H9 (cell line): ENCODE results near the gene MMRN1. TPM values are rescaled to one million over a fixed set of nuclear protein-coding genes. Genes with fewer than 3 reads are reported as not detected.

Source experiments
- DNase-seq: peaks from one replicate; pipeline ENCODE4 v3.0.0-alpha.2; 2017
- H2AFZ ChIP-seq: one replicate; pipeline ENCODE4 v1.6.1; 2013; ENCODE audit warnings: mild to moderate bottlenecking, low read length, control low read depth, moderate library complexity
- H2AK5ac ChIP-seq: 2 replicates; pipeline ENCODE4 v1.6.1; 2013; ENCODE audit warnings: low read length, control low read depth, mixed read lengths; ENCODE audit not compliant: insufficient read length
- H2BK120ac ChIP-seq: one replicate; pipeline ENCODE4 v1.6.1; 2013; ENCODE audit warnings: low read depth, mild to moderate bottlenecking, low read length, control low read depth, inconsistent platforms; ENCODE audit not compliant: poor library complexity, severe bottlenecking
- H2BK12ac ChIP-seq: 2 replicates; pipeline ENCODE4 v1.6.1; 2013; ENCODE audit warnings: low read length, control low read depth, mixed read lengths, low read depth; ENCODE audit not compliant: insufficient read length
- H2BK15ac ChIP-seq: 2 replicates; pipeline ENCODE4 v1.6.1; 2013; ENCODE audit warnings: low read depth, low read length, control low read depth
- H2BK20ac ChIP-seq: one replicate; pipeline ENCODE4 v1.6.1; 2013; ENCODE audit warnings: low read depth, mild to moderate bottlenecking, low read length, control low read depth, inconsistent platforms; ENCODE audit not compliant: poor library complexity, severe bottlenecking
- H2BK5ac ChIP-seq: 2 replicates; pipeline ENCODE4 v1.6.1; 2013; ENCODE audit warnings: low read length, control low read depth, mixed read lengths; ENCODE audit not compliant: insufficient read length
- H3K14ac ChIP-seq: 2 replicates; pipeline ENCODE4 v1.6.1; 2013; ENCODE audit warnings: low read length, control low read depth; ENCODE audit not compliant: insufficient read depth
- H3K18ac ChIP-seq: 2 replicates; pipeline ENCODE4 v1.6.1; 2013; ENCODE audit warnings: low read depth, mild to moderate bottlenecking, mixed read lengths, low read length, control low read depth; ENCODE audit not compliant: insufficient read length
- H3K23ac ChIP-seq: 2 replicates; pipeline ENCODE4 v1.6.1; 2013; ENCODE audit warnings: low read length, control low read depth, mixed read lengths, low read depth; ENCODE audit not compliant: insufficient read length
- H3K23me2 ChIP-seq: 2 replicates; pipeline ENCODE4 v1.6.1; 2013; ENCODE audit warnings: low read depth, mild to moderate bottlenecking, mixed read lengths, low read length, control low read depth; ENCODE audit not compliant: insufficient read length, poor library complexity, severe bottlenecking
- H3K27ac ChIP-seq: 2 replicates; pipeline ENCODE4 v1.5.1; 2013; ENCODE audit warnings: low read length, control low read depth, mixed read lengths, low read depth; ENCODE audit not compliant: insufficient read length
- H3K27me3 ChIP-seq: 2 replicates; pipeline ENCODE4 v1.6.1; 2013; ENCODE audit warnings: low read length, control low read depth, inconsistent platforms; ENCODE audit not compliant: insufficient read depth
- H3K4ac ChIP-seq: 2 replicates; pipeline ENCODE4 v1.6.1; 2013; ENCODE audit warnings: low read depth, mild to moderate bottlenecking, control low read depth, inconsistent platforms, low read length, moderate library complexity
- H3K4me1 ChIP-seq: 2 replicates; pipeline ENCODE4 v1.6.1; 2013; ENCODE audit warnings: low read length, control low read depth, inconsistent platforms; ENCODE audit not compliant: insufficient read depth
- H3K4me2 ChIP-seq: 2 replicates; pipeline ENCODE4 v1.6.1; 2013; ENCODE audit warnings: low read length, control low read depth, mixed read lengths; ENCODE audit not compliant: insufficient read length, insufficient read depth
- H3K56ac ChIP-seq: 2 replicates; pipeline ENCODE4 v1.6.1; 2013; ENCODE audit warnings: low read depth, mild to moderate bottlenecking, mixed read lengths, low read length, control low read depth; ENCODE audit not compliant: insufficient read length
- H3K79me1 ChIP-seq: 2 replicates; pipeline ENCODE4 v1.6.1; 2013; ENCODE audit warnings: low read depth, mild to moderate bottlenecking, moderate library complexity, low read length, control low read depth, inconsistent platforms; ENCODE audit not compliant: insufficient read depth, poor library complexity, severe bottlenecking
- H3K79me2 ChIP-seq: 2 replicates; pipeline ENCODE4 v1.6.1; 2013; ENCODE audit warnings: low read length, control low read depth, inconsistent platforms; ENCODE audit not compliant: insufficient read depth
- H3K9ac ChIP-seq: 2 replicates; pipeline ENCODE4 v1.6.1; 2013; ENCODE audit warnings: low read length, control low read depth, mixed read lengths; ENCODE audit not compliant: insufficient read length; ENCODE audit errors: extremely low read depth
- H3K9me3 ChIP-seq: one replicate; pipeline ENCODE4 v1.6.1; 2013; ENCODE audit warnings: low read depth, low read length, inconsistent platforms; ENCODE audit not compliant: control insufficient read depth
- H3T11ph ChIP-seq: one replicate; pipeline ENCODE4 v1.6.1; 2013; ENCODE audit warnings: mild to moderate bottlenecking, low read length, control low read depth, inconsistent platforms
- H4K20me1 ChIP-seq: one replicate; pipeline ENCODE4 v1.6.1; 2013; ENCODE audit not compliant: control insufficient read depth, insufficient read length, insufficient read depth
- H4K5ac ChIP-seq: 2 replicates; pipeline ENCODE4 v1.6.1; 2013; ENCODE audit warnings: low read depth, mild to moderate bottlenecking, mixed read lengths, low read length, control low read depth; ENCODE audit not compliant: insufficient read length
- H4K8ac ChIP-seq: replicated peaks from 2 replicates; pipeline ENCODE4 v1.6.1; 2013; ENCODE audit warnings: low read length, control low read depth, mixed read lengths, low read depth; ENCODE audit not compliant: insufficient read length
- H4K91ac ChIP-seq: 2 replicates; pipeline ENCODE4 v1.6.1; 2013; ENCODE audit warnings: low read depth, mild to moderate bottlenecking, moderate library complexity, mixed read lengths, low read length, control low read depth; ENCODE audit not compliant: insufficient read length
- H3K27ac Mint-ChIP-seq, 3 experiments: 2 replicates in 2 of 3; 3 replicates in 1 of 3; pipeline ENCODE4 v1.8.0; 2020 to 2021; ENCODE audit warnings: mixed read lengths in 3 of 3, mild to moderate bottlenecking in 1 of 3, moderate library complexity in 1 of 3
- H3K27me3 Mint-ChIP-seq: 2 replicates; pipeline ENCODE4 v1.8.0; 2021; ENCODE audit warnings: low read depth, mild to moderate bottlenecking, moderate library complexity, mixed read lengths
- H3K36me3 Mint-ChIP-seq, 3 experiments: 2 replicates in 2 of 3; 3 replicates in 1 of 3; pipeline ENCODE4 v1.8.0; 2020 to 2021; ENCODE audit warnings: low read depth in 3 of 3, mixed read lengths in 3 of 3; ENCODE audit not compliant: insufficient read depth in 1 of 3
- H3K4me1 Mint-ChIP-seq, 2 experiments: 2 replicates each; pipeline ENCODE4 v1.8.0; 2020; ENCODE audit warnings: mixed read lengths in 2 of 2
- H3K4me3 Mint-ChIP-seq, 2 experiments: 2 replicates in 1 of 2; 3 replicates in 1 of 2; pipeline ENCODE4 v1.8.0; 2020 to 2021; ENCODE audit warnings: mild to moderate bottlenecking in 2 of 2, mixed read lengths in 2 of 2, moderate library complexity in 1 of 2
- H3K9me3 Mint-ChIP-seq, 2 experiments: 2 replicates in 1 of 2; 3 replicates in 1 of 2; pipeline ENCODE4 v1.8.0; 2020; ENCODE audit warnings: mild to moderate bottlenecking in 2 of 2, mixed read lengths in 2 of 2, moderate library complexity in 1 of 2
- WGBS: extraction: QIAGEN DNeasy Blood & Tissue Kit; methylation state at CpG from one replicate; pipeline ENCODE4 v1.1.7; 2013; ENCODE audit warnings: missing lambda C conversion rate, low lambda C conversion rate, mixed read lengths; ENCODE audit not compliant: insufficient read length; ENCODE audit errors: extremely low coverage; 5-methylcytosine and 5-hydroxymethylcytosine counted together
- total RNA-seq: library from RNA; stranded (reverse); gene quantifications from 2 replicates; pipeline ENCODE4 v1.2.1, GENCODE V29; 2021
- TF ChIP-seq, protein P1 (sequence below): fragments of 200-600 bp; sonication (generic); conservative IDR thresholded peaks from 3 replicates; pipeline ENCODE4 v1.8.0; 2021; ENCODE audit warnings: antibody characterized with exemption, mild to moderate bottlenecking

The MMRN1 gene
- total RNA-seq, 1 experiment from 2014 or later, result not detected

DNA sequence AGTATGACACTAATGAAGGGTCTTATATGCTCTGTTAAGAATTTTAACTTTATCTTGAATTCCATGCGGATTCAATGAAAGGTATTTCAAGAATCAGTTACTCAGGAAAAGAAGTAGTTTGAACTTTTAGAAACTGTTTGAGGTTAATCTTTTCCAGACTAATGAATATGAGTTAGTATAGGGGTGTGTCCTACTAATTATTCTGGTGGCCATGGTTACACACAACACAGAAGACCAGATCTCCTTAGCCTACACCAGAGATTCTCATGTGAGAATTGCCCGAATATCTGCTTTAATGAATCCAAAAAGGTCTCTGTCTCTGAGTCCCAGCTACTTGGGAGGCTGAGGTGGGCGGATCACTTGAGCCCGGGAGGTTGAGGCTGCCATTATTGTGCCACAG lies 100.4 kb downstream of the MMRN1 start:
- H3K18ac ChIP-seq, result no peak overlapping the region
- no peak overlapping the region for H2BK15ac ChIP-seq
- Mint-ChIP-seq H3K9me3 (no peaks in the 10 kb centered on the region; a peak in 1 of 5 replicates), H3K36me3 (no peaks in the 10 kb centered on the region), H3K4me1 (peaks cover 14 to 23% of the 10 kb centered on the region in 2 experiments), H3K27ac (no peak overlapping the region), H3K27me3 (no peaks in the 10 kb centered on the region), H3K4me3 (no peak overlapping the region)
- no peak overlapping the region for H3T11ph ChIP-seq
- no peak overlapping the region for H4K8ac ChIP-seq
- H4K5ac ChIP-seq, result no peak overlapping the region
- no peak for DNase-seq
- no peaks in the 10 kb centered on the region for H3K79me1 ChIP-seq
- no peak overlapping the region for H2BK12ac ChIP-seq
- no peaks in the 10 kb centered on the region for H3K9me3 ChIP-seq
- no peak overlapping the region for H3K4ac ChIP-seq
- H2BK5ac ChIP-seq, result no peak overlapping the region
- no peak overlapping the region for H3K27ac ChIP-seq
- no peak overlapping the region for H3K4me2 ChIP-seq
- H2BK120ac ChIP-seq, result no peak overlapping the region
- H4K20me1 ChIP-seq, result no peaks in the 10 kb centered on the region
- H3K14ac ChIP-seq, result no peak overlapping the region
- no peaks in the 10 kb centered on the region for H3K27me3 ChIP-seq
- H2AK5ac ChIP-seq, result no peak overlapping the region
- H4K91ac ChIP-seq, result no peak overlapping the region
- no peak overlapping the region for H3K23ac ChIP-seq
- no peaks in the 10 kb centered on the region for H3K23me2 ChIP-seq
- no peak overlapping the region for H3K9ac ChIP-seq
- H3K79me2 ChIP-seq, result no peaks in the 10 kb centered on the region
- no peaks in the 10 kb centered on the region for H3K4me1 ChIP-seq
- TF ChIP-seq, protein P1, sequence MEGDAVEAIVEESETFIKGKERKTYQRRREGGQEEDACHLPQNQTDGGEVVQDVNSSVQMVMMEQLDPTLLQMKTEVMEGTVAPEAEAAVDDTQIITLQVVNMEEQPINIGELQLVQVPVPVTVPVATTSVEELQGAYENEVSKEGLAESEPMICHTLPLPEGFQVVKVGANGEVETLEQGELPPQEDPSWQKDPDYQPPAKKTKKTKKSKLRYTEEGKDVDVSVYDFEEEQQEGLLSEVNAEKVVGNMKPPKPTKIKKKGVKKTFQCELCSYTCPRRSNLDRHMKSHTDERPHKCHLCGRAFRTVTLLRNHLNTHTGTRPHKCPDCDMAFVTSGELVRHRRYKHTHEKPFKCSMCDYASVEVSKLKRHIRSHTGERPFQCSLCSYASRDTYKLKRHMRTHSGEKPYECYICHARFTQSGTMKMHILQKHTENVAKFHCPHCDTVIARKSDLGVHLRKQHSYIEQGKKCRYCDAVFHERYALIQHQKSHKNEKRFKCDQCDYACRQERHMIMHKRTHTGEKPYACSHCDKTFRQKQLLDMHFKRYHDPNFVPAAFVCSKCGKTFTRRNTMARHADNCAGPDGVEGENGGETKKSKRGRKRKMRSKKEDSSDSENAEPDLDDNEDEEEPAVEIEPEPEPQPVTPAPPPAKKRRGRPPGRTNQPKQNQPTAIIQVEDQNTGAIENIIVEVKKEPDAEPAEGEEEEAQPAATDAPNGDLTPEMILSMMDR, result no peak
- WGBS, result no CpG with 5 or more reads among the region's 4 CpGs
- H2BK20ac ChIP-seq, result no peak overlapping the region
- H2AFZ ChIP-seq, result no peak overlapping the region
- H3K56ac ChIP-seq, result no peak overlapping the region
